Left lung (tissue), 10 donors: ENCODE results near the gene IKZF3. TPM values are rescaled to one million over a fixed set of nuclear protein-coding genes. Genes with fewer than 3 reads are reported as not detected.

Experiments
- ATAC-seq: fragments of 200-7000 bp; cut with Tn5 transposase; one replicate; pipeline ENCODE4 v1.9.1; 2020; ENCODE audit warnings: moderate library complexity
- DNase-seq, 4 donors: peaks; one replicate each; pipeline ENCODE4 v3.0.0-alpha.2; 2013 to 2020
- H3K27ac ChIP-seq, 2 donors: fragments of 200-600 bp; sonication (generic) in 1 of 2; one replicate each; pipeline versions ENCODE4 v1.5.0 to v1.8.0; 2020 to 2021
- H3K27me3 ChIP-seq, 2 donors: fragments of 200-600 bp; sonication (generic) in 1 of 2; one replicate each; pipeline versions ENCODE4 v1.5.0 to v1.8.0; 2020 to 2021
- H3K36me3 ChIP-seq, 2 donors: fragments of 200-600 bp; sonication (generic) in 1 of 2; one replicate each; pipeline versions ENCODE4 v1.5.0 to v1.8.0; 2020 to 2021
- H3K4me1 ChIP-seq, 2 donors: fragments of 200-600 bp; one replicate each; pipeline ENCODE4 v1.8.0; 2021
- H3K4me3 ChIP-seq, 2 donors: fragments of 200-600 bp; sonication (generic) in 1 of 2; one replicate each; pipeline versions ENCODE4 v1.5.0 to v1.8.0; 2020 to 2021; ENCODE audit warnings: mild to moderate bottlenecking in 1 of 2
- H3K9me3 ChIP-seq, 2 donors: fragments of 200-600 bp; sonication (generic) in 1 of 2; one replicate each; pipeline versions ENCODE4 v1.5.0 to v1.8.0; 2020 to 2021
- intact Hi-C, 2 donors: fragments of 100-400 bp; cut with DNase I; formaldehyde crosslinking; loops; one replicate each; pipeline versions ENCODE4 v1.11.2 to v1.14.2; 2022
- polyA plus RNA-seq, 6 donors: library from polyadenylated mRNA; unstranded; fragments of 120-200 nt; gene quantifications; one replicate each; pipeline ENCODE4 v1.2.1, GENCODE V29; 2013; ENCODE audit not compliant: insufficient read length in 6 of 6
- total RNA-seq, 2 donors: library from RNA; stranded (reverse); fragmentation: NEBNext Ultra II Directional; extraction: Animal tissue kit (Norgen Biotek cat#: 25700); gene quantifications; one replicate each; pipeline ENCODE4 v1.2.1, GENCODE V29; 2021
- TF ChIP-seq, protein P1 (sequence below), 2 donors: fragments of 200-600 bp; sonication (generic) in 1 of 2; IDR thresholded peaks; one replicate each; pipeline versions ENCODE4 v1.5.0 to v1.8.0; 2021; ENCODE audit warnings: antibody characterized with exemption in 2 of 2
- donor health status: DM: no; HTN: yes; CAD: no.
- donor health status: DM: no; HTN: no; CAD: no.

IKZF3 gene
- total and polyA plus RNA-seq, 8 donors = 1.2 to 6.6 (median 1.7) TPM

DNA sequence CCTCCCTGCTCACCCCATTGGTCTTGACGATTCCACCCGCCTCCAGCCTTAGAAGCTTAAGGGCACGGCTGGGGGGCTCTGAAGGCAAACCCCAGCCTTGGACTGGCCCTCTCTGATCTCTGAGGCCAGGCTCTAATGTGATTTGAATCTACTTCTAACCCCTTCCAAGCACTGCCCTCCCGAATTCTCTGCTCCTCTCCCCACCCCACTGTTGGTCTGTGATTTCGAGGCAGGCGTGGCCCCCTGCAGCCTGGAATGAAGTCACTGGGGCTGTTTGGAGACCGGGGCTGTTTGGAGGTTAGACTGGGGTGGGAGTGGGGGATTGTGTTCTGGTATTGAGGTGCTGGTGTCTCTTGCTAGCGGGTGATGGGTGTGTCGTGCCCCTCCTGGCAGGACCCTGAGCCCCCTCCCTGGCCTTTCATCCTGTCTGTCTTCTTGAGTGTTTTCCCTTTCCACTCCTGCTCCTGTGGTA is 124.2 kb downstream of the IKZF3 start:
- Histone ChIP-seq H3K27ac (peak overlapping the region in 1 of 2 donors; percentile 10), H3K9me3 (no peaks in the 10 kb centered on the region), H3K27me3 (peaks cover 17 to 96% of the 10 kb centered on the region in 2 donors), H3K36me3 (peaks cover 0 to 7% of the 10 kb centered on the region in 2 donors), H3K4me3 (peak overlapping the region; percentile 36 to 46), H3K4me1 (peaks cover 6 to 37% of the 10 kb centered on the region in 2 donors)
- ATAC-seq (no peak), DNase-seq (no peak)
- TF ChIP-seq, protein P1, sequence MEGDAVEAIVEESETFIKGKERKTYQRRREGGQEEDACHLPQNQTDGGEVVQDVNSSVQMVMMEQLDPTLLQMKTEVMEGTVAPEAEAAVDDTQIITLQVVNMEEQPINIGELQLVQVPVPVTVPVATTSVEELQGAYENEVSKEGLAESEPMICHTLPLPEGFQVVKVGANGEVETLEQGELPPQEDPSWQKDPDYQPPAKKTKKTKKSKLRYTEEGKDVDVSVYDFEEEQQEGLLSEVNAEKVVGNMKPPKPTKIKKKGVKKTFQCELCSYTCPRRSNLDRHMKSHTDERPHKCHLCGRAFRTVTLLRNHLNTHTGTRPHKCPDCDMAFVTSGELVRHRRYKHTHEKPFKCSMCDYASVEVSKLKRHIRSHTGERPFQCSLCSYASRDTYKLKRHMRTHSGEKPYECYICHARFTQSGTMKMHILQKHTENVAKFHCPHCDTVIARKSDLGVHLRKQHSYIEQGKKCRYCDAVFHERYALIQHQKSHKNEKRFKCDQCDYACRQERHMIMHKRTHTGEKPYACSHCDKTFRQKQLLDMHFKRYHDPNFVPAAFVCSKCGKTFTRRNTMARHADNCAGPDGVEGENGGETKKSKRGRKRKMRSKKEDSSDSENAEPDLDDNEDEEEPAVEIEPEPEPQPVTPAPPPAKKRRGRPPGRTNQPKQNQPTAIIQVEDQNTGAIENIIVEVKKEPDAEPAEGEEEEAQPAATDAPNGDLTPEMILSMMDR (IDR thresholded peaks at IDR 0.05) = no peak
- intact Hi-C loops = loop anchor here in 1 of 2 donors (10.0 kb wide), 1 partner anchor 105 kb away; the partner anchor contains the start of gene STARD3

DNA sequence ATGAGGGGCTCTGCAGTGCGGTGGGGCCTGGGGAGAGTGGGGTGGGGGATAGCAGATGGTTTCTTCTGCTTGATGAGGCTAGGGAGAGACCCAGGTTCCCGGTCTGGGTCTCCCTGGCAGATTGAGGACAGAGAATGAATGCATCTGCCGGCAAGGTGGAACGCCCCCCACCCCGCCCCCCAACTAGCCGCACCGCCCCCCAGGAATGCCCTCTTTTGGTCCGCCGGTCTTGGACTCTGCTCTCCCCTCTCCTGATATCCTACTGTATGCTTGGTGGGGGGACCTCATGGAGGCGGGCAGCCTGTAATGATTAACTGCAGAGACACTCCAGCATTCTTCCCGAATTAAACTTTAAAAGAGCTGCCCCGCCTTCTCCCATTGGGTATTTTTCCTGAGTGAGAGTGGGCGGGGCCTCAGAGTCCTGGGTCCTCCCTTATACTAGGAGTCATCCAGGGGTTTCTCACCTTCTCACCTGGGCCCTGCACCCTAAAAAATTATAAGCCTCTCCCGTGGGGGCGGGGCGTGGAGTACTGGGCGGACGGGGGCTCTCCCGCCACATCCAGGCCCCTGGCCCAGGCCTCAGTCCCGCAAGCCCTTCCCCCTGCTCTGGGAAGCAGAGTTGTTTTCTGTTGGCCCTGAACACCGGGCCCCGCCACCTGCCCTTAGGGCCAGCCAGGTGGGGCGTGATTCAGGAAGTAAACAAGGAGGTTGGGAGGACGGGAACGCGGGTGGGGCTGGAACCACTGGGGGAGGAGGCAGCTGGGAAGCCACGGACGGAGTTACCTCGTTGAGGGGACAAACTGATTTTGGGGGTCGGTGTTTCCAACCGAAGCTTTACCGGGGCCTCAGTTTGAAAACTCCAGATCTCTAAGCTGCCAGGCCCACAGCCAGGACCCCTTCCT is 124.9 kb downstream of the IKZF3 start:
- Histone ChIP-seq H3K4me3 (peak overlapping the region; percentile 36 to 46), H3K27me3 (peaks cover 17 to 93% of the 10 kb centered on the region in 2 donors), H3K4me1 (peaks cover 6 to 37% of the 10 kb centered on the region in 2 donors), H3K36me3 (peaks cover 0 to under 1% of the 10 kb centered on the region in 2 donors), H3K9me3 (no peaks in the 10 kb centered on the region), H3K27ac (peak overlapping the region; percentile 41 to 57)
- DNase-seq (peak in 3 of 4 donors; percentile 73 to 87 (median 79)), ATAC-seq (peak; percentile 64)
- TF ChIP-seq, protein P1 (IDR thresholded peaks at IDR 0.05) = no peak
- intact Hi-C loops = loop anchor here in 1 of 2 donors (10.0 kb wide), 1 partner anchor 104 kb away; the partner anchor contains the start of gene STARD3

DNA sequence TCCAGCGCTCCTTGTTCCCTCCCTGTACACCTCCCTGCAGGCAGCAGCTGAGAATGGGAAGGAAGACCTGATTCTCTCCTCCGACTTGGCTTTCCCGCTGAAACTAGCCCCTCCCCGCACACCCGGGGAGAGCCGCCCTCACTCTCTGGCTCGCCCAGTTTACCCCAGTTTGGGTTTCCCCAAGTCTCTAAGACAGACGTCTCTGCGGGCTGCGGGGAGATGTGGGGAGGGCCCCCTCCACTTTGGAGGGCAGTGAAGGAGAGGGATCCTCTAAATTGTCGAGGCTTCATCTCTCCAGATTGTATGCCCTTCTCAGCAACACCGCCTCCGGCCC is 125.6 kb downstream of the IKZF3 start:
- ATAC-seq = peak; percentile 38
- no peaks in the 10 kb centered on the region for H3K36me3 ChIP-seq
- intact Hi-C loops = loop anchor here in 1 of 2 donors (10.0 kb wide), 1 partner anchor 104 kb away; the partner anchor contains the start of gene STARD3
- no peak for DNase-seq
- peaks cover 17 to 86% of the 10 kb centered on the region in 2 donors for H3K27me3 ChIP-seq
- H3K27ac ChIP-seq = peak overlapping the region; percentile 41 to 57
- H3K4me3 ChIP-seq = peak overlapping the region; percentile 36 to 46
- peaks cover 6 to 37% of the 10 kb centered on the region in 2 donors for H3K4me1 ChIP-seq
- TF ChIP-seq, protein P1 (IDR thresholded peaks at IDR 0.05) = no peak
- no peaks in the 10 kb centered on the region for H3K9me3 ChIP-seq

DNA sequence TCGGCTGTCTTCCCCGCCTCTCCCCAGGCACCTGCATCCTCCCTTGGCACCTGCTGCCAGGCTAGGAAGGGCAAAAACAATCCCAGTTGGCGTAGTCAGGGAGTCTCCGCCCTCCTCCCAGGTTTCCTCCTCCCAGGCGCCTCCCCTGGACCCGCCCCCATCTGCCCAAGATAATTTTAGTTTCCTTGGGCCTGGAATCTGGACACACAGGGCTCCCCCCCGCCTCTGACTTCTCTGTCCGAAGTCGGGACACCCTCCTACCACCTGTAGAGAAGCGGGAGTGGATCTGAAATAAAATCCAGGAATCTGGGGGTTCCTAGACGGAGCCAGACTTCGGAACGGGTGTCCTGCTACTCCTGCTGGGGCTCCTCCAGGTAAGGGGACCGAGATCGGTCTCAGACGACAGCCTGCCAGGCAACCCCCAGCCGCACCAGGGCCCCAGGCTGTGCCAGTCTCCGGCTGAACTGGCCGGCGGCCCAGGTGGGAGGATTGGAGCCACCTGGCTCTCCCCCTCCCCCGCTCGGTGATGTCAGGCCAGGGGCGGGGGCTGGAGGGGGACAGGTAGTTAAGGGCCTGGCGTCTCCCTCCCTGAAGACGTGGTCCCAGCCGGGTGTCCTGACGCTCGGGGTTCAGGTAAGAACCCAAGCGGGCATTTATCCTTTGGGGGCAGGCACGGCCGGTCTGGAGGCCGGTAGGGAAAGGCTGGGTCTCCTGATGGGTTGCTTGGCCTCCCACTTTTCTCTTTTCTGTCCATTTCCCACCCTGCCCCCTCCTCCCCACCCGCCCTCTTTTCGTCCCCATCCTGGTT is 126.1 kb downstream of the IKZF3 start, which contains the start of gene GRB7:
Gene GRB7, plus strand, starts transcription at position 179 of the 808 bp plus-strand sequence. CDS start 4,364 bp downstream, outside the sequence.
- peaks cover 6 to 37% of the 10 kb centered on the region in 2 donors for H3K4me1 ChIP-seq
- H3K9me3 ChIP-seq = no peaks in the 10 kb centered on the region
- H3K27me3 ChIP-seq = peaks cover 17 to 81% of the 10 kb centered on the region in 2 donors
- no peaks in the 10 kb centered on the region for H3K36me3 ChIP-seq
- intact Hi-C loops = loop anchor here in 1 of 2 donors (10.0 kb wide), 1 partner anchor 103 kb away; the partner anchor contains the start of gene STARD3
- H3K27ac ChIP-seq = peak within 1 kb of the TSS; percentile 53 to 57
- TF ChIP-seq, protein P1 (IDR thresholded peaks at IDR 0.05) = no peak
- H3K4me3 ChIP-seq = peak within 1 kb of the TSS; percentile 36 to 46
- ATAC-seq (peak; percentile 74), DNase-seq (peak in 3 of 4 donors; percentile 74 to 87 (median 76))
